ENCODE results near the gene SP4.

SP4 gene

DNA sequence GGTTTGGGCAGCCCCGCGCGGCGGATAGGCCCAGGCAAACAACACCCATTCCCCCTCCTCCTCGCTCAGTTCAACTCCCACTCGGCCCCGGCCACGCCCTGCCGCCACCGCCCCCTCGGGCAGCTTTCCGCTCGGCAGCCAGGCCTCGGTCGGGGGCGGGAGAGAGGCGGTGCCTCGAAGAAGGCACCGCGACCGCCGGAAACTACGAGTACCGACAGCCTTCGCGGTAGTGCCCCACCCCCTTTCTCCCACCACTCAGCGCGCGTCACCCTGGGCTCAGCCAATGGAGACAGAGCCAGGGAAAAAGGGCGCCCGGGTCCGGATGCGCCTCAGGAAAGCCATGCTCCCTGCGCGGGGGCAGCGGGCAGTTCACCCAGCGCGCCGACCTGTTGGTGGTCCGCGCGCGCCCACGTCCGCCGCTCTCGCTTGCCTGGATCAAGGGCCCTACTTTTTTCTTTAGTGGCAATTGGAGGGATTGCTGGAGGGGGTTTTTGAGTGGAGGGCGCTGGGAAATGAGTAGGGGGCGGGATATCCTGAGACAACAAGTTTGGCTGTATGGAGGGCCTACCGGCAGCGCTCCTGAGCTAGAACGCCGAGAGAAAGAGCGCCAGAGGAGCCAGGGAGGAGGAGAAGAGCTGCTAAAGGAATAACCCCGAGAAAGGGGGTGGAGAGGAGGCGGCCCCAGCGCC is 557 bp upstream of the SP4 start:
- H3K9me3 Mint-ChIP-seq, result no peaks in the 10 kb centered on the region
- peak overlapping the region; percentile 100 for H3K4me3 Mint-ChIP-seq
- H3K36me3 Mint-ChIP-seq, result peaks cover 48% of the 10 kb centered on the region
- peaks cover 41% of the 10 kb centered on the region for H3K4me1 Mint-ChIP-seq
- peak; percentile 94 to 99 for DNase-seq (ENCODE audit: low spot score in 2 of 2)
- ATAC-seq, result peak; percentile 85
- H3K27ac Mint-ChIP-seq, result peak overlapping the region; percentile 100

DNA sequence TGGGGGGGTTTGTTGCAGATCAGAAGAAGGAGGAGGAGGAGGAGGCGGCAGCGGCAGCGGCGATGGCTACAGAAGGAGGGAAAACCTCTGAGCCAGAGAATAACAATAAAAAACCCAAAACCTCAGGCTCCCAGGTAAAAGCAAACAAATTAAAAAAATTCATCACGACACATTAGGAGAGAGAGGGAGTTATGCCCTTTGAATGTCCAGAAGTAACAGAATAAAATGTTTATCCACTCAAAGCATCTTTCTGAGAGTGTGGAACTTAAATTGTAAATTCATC is 717 bp downstream of the SP4 start:
- ATAC-seq, result no peak

DNA sequence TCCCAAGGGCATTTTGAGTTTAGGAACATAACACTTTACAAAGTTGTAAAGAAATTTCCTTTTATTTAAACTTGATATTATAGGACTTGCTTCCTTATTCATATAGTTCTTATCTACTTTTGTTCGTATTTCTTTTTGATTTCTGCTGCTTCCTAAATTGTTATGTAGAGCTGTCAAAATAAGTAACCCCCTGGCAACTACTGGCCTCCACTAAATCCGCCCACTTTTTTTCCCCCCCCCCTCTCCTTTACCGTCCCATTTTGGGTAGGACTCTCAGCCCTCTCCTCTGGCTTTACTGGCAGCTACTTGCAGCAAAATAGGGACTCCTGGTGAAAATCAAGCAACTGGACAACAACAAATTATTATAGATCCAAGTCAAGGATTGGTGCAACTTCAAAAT is 1.1 kb downstream of the SP4 start:
- H3K4me1 Mint-ChIP-seq, result peaks cover 58% of the 10 kb centered on the region
- ATAC-seq (no peak), DNase-seq (ENCODE audit: low spot score in 2 of 2) (no peak)
- H3K36me3 Mint-ChIP-seq, result peaks cover 64% of the 10 kb centered on the region
- peak overlapping the region; percentile 100 for H3K27ac Mint-ChIP-seq
- H3K9me3 Mint-ChIP-seq, result no peaks in the 10 kb centered on the region
- peak overlapping the region; percentile 100 for H3K4me3 Mint-ChIP-seq

More for the DNA sequence above, 717 bp downstream of the SP4 start:
- peak overlapping the region; percentile 100 for H3K4me3 Mint-ChIP-seq
- DNase-seq (ENCODE audit: low spot score in 2 of 2), result no peak
- H3K36me3 Mint-ChIP-seq, result peaks cover 60% of the 10 kb centered on the region
- H3K27ac Mint-ChIP-seq, result peak overlapping the region; percentile 100
- H3K4me1 Mint-ChIP-seq, result peaks cover 54% of the 10 kb centered on the region
- H3K9me3 Mint-ChIP-seq, result no peaks in the 10 kb centered on the region

DNA sequence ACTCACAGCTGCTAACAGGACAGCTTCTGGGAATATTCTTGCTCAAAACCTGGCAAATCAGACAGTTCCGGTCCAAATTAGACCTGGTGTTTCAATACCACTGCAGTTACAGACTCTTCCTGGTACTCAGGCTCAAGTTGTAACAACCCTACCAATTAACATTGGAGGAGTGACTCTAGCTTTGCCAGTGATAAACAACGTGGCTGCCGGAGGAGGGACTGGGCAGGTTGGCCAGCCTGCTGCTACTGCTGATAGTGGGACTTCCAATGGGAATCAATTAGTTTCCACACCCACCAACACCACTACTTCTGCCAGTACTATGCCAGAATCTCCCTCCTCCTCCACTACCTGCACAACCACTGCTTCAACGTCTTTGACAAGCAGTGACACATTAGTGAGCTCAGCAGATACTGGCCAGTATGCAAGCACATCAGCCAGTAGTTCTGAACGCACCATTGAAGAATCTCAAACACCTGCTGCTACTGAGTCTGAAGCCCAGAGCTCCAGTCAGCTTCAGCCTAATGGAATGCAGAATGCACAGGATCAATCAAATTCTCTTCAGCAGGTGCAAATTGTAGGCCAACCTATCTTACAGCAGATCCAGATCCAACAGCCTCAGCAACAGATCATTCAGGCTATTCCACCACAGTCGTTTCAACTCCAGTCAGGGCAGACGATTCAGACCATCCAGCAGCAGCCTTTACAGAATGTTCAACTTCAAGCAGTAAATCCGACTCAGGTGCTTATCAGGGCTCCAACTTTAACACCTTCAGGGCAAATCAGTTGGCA is 2.1 kb downstream of the SP4 start:
- no peaks in the 10 kb centered on the region for H3K9me3 Mint-ChIP-seq
- H3K4me1 Mint-ChIP-seq, result peaks cover 67% of the 10 kb centered on the region
- peak overlapping the region; percentile 30 for H3K27ac Mint-ChIP-seq
- peaks cover 74% of the 10 kb centered on the region for H3K36me3 Mint-ChIP-seq
- ATAC-seq, result no peak
- DNase-seq (ENCODE audit: low spot score in 2 of 2), result no peak
- peak overlapping the region; percentile 100 for H3K4me3 Mint-ChIP-seq

DNA sequence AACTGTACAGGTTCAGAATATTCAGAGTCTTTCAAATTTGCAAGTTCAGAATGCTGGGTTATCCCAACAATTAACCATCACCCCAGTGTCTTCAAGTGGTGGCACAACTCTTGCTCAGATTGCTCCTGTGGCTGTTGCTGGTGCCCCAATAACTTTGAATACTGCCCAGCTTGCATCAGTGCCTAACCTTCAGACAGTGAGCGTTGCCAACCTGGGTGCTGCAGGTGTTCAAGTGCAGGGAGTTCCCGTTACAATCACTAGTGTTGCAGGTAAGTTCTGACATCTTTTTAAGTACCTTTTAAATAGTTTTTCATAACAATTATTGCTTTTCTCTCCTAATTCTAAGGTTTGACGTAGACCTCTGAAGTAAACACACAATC is 2.7 kb downstream of the SP4 start:
- ATAC-seq (no peak), DNase-seq (ENCODE audit: low spot score in 2 of 2) (no peak)
- Mint-ChIP-seq H3K4me3 (peak overlapping the region; percentile 100), H3K27ac (peak overlapping the region; percentile 30), H3K36me3 (peaks cover 77% of the 10 kb centered on the region), H3K4me1 (peaks cover 68% of the 10 kb centered on the region), H3K9me3 (no peaks in the 10 kb centered on the region)

DNA sequence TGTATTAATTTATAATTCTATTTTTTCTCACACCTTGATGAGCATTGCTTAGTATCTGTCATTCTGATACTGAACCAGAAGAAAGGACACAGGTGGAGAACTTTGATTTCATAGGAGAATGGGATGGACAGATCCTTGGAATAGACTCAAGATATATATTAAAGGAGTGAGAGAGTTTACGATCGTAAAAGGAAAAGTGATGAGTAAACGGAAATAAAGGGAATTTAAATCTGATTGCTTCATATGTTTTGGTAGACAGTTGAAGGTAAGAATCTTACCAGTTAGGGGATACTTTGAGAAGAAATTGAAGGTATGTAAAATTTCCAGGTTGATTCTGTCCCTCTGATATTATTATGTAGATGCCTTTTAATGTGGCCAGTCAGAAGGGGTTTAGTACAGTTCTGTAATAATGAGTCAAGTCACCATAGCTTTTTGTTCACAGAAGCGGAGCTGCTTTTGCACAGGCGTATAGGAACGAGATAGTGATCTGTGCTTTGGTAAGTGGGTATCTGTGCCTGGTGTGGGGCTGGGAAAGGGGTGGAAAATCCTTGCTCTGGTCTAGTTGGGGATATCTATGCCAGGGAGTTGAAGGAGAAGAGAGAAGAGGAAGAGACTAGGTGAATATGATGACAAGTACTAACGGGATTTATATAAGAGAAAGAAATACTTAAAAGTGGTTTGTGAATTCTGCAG is 15.4 kb downstream of the SP4 start:
- H3K4me1 Mint-ChIP-seq, result peaks cover 46% of the 10 kb centered on the region
- H3K27ac Mint-ChIP-seq, result peak overlapping the region; percentile 20
- peaks cover 49% of the 10 kb centered on the region for H3K36me3 Mint-ChIP-seq

DNA sequence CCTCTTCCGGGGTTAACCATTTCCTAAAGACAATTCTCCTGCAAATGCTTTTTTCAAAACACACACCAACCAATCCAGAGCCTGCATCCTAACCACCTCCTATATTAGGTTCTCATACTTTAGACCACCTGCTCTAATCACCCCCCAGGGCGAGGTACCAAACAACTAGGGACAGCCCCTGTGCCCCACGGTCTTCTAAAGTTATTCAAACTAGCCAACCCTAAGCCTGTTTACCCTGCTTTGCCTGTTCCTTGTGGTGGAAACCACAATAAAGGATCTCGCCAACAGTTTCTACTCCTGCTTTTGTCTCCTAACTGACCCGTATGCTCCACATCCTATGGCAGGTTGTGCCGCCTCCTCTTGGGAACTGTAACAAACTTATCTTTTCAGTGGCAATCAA is 21.1 kb downstream of the SP4 start:
- no peak for ATAC-seq
- Mint-ChIP-seq H3K9me3 (peaks cover 4% of the 10 kb centered on the region), H3K27ac (peak overlapping the region; percentile 38), H3K36me3 (peaks cover 31% of the 10 kb centered on the region), H3K4me1 (peaks cover 38% of the 10 kb centered on the region), H3K4me3 (no peak overlapping the region)
- no peak for DNase-seq (ENCODE audit: low spot score in 2 of 2)

More for the DNA sequence above, 15.4 kb downstream of the SP4 start:
- ATAC-seq (no peak), DNase-seq (ENCODE audit: low spot score in 2 of 2) (no peak)
- Mint-ChIP-seq H3K4me3 (no peak overlapping the region), H3K9me3 (no peaks in the 10 kb centered on the region)

DNA sequence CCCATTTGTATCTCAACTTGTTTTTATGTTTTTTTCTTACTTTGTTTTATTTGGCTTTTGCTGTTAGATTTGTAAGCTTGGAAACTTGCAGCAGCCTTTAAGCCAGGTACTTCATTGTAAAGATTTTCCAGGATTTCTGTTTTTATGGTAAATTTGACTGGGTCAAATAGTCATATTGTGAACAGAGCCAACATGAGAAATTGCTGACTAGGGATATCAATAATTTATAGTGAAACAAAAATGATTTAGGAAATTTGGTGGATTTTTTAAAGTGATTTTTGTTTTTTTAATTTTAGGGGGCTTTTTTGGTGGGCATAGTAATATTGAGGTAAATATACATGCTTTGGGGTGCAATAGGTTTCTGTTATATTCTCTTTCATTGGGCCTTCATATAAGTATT is 22.2 kb downstream of the SP4 start:
- DNase-seq (ENCODE audit: low spot score in 2 of 2) (no peak), ATAC-seq (no peak)
- Mint-ChIP-seq H3K4me1 (peaks cover 30% of the 10 kb centered on the region), H3K4me3 (no peak overlapping the region), H3K9me3 (peaks cover 8% of the 10 kb centered on the region), H3K36me3 (peaks cover 30% of the 10 kb centered on the region), H3K27ac (no peak overlapping the region)

DNA sequence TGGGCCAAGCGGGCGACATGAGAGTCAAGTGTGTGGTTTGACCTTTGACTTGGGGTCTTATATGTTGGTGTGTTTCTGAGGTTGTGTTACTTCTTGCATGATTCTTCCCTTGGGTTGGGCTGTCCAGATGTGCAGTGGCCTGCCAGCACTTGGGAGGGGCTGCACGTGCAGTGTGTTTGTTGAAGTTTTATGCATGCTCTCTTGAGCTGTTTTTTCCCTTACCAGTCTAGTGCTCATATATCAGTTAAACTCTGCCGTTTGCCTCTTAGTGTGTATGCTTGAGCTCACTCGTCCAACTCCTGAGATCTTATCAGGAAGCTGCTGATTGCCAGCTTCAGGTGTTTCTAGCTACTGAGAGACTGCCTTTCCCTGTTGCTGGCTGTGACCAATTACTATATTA is 23.1 kb downstream of the SP4 start:
- Mint-ChIP-seq H3K4me1 (peaks cover 34% of the 10 kb centered on the region), H3K36me3 (peaks cover 26% of the 10 kb centered on the region), H3K4me3 (no peak overlapping the region), H3K9me3 (peaks cover 8% of the 10 kb centered on the region), H3K27ac (no peak overlapping the region)
- ATAC-seq (no peak), DNase-seq (ENCODE audit: low spot score in 2 of 2) (no peak)

DNA sequence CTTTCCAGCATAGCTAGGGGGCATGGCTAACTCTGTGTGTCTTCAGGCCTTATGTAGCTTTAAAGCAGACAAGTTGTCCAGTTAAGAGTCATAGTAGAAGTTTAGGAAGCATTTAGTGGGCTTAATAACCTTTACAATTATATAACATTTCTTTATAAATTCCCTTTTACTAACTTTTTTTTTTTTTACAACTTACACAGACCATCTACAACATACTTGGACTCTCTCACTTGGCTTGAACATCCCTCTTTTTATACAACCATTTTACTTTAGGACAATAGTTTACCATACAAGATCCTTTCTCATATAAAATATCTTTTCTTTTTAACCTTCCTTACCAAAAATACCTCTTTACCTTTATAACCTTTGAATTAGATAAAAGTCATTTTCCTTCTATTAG is 26.3 kb downstream of the SP4 start:
- Mint-ChIP-seq H3K4me1 (peaks cover 31% of the 10 kb centered on the region), H3K9me3 (peaks cover 8% of the 10 kb centered on the region), H3K36me3 (peaks cover 38% of the 10 kb centered on the region), H3K4me3 (no peak overlapping the region), H3K27ac (no peak overlapping the region)
- DNase-seq (ENCODE audit: low spot score in 2 of 2) (no peak), ATAC-seq (no peak)

DNA sequence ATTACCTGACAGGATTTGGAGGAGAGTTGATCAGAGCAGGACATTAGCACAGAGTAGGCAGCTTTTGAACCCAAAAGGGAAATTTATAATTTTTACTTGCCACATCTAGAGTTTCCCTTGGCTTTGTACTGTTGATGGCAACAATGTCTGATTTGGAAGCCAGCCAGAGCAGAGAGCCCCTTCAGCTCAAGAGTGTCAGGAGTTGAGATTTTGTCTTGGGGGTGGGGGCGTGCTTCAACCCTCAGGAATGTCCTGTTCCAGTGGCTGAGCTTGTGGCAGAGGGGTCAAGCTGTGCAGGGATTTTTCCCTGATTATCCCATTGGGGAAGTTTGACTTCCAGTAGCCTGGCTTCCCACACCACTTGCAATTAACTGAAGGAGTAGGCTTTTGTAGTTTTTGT is 27.0 kb downstream of the SP4 start:
- Mint-ChIP-seq H3K36me3 (peaks cover 41% of the 10 kb centered on the region), H3K27ac (no peak overlapping the region), H3K4me3 (no peak overlapping the region), H3K9me3 (peaks cover 11% of the 10 kb centered on the region), H3K4me1 (peaks cover 31% of the 10 kb centered on the region)
- no peak for DNase-seq (ENCODE audit: low spot score in 2 of 2)
- ATAC-seq, result no peak

DNA sequence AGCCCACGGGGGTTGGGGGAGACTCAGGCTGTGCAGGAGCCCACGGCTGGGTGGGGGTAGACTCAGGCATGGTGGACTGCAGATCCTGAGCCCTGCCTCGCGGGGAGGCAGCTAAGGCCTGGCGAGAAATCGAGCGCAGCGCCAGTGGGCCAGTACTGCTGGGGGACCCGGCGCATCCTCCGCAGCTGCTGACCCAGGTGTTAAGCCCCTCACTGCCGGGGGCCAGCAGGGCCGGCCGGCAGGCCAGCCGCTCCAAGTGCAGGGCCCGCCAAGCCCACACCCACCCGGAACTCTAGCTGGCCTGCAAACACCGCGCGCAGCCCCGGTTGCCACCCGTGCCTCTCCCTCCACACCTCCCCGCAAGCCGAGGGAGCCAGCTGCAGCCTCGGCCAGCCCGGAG is 33.4 kb downstream of the SP4 start:
- DNase-seq (ENCODE audit: low spot score in 2 of 2), result no peak
- ATAC-seq, result no peak
- peaks cover 35% of the 10 kb centered on the region for H3K36me3 Mint-ChIP-seq
- H3K4me1 Mint-ChIP-seq, result peaks cover 38% of the 10 kb centered on the region
- peak overlapping the region; percentile 21 for H3K27ac Mint-ChIP-seq
- H3K4me3 Mint-ChIP-seq, result no peak overlapping the region
- peaks cover 3% of the 10 kb centered on the region for H3K9me3 Mint-ChIP-seq

DNA sequence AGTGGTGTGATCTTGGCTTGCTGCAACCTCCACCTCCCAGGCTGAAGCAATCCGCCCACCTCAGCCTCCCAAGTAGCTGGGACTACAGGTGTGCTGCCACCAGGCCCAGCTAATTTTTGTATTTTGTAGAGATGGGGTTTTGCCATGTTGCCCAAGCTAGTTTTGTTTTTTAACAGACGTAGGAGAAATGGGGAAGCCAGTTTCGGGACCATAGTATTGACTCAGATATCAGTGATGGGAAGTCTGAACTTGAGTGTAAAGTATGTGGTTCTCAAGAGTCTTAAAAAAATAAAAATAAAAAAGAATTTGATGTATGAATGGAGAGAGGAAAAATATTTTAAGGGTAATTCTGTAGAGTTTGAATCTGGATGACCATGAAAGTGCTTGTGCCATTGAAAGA is 34.2 kb downstream of the SP4 start:
- H3K36me3 Mint-ChIP-seq, result peaks cover 32% of the 10 kb centered on the region
- ATAC-seq (no peak), DNase-seq (ENCODE audit: low spot score in 2 of 2) (no peak)
- peaks cover 3% of the 10 kb centered on the region for H3K9me3 Mint-ChIP-seq
- H3K4me3 Mint-ChIP-seq, result no peak overlapping the region
- peak overlapping the region; percentile 58 for H3K27ac Mint-ChIP-seq
- H3K4me1 Mint-ChIP-seq, result peaks cover 33% of the 10 kb centered on the region

DNA sequence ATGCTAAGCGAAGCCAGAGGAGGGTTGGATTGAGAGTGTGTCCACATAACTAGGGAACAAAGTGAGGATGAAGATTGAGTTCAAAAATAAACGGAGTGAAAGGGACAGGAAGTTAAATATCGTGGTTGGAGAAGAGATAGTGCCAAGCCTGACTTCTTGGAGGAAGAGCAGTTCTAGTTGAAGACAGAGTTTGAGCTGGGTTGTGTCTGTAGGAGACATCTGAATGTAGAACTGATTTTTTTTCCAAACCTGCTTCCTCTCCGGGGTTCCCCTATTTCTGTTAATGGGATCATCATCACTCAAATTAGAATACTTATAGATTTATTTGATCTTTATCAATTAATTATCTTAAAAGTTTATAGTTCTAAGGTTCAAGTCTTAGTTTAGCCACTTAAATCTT is 35.6 kb downstream of the SP4 start:
- Mint-ChIP-seq H3K36me3 (peaks cover 26% of the 10 kb centered on the region), H3K27ac (no peak overlapping the region), H3K9me3 (peaks cover 3% of the 10 kb centered on the region), H3K4me3 (no peak overlapping the region), H3K4me1 (peaks cover 33% of the 10 kb centered on the region)
- no peak for ATAC-seq
- no peak for DNase-seq (ENCODE audit: low spot score in 2 of 2)

DNA sequence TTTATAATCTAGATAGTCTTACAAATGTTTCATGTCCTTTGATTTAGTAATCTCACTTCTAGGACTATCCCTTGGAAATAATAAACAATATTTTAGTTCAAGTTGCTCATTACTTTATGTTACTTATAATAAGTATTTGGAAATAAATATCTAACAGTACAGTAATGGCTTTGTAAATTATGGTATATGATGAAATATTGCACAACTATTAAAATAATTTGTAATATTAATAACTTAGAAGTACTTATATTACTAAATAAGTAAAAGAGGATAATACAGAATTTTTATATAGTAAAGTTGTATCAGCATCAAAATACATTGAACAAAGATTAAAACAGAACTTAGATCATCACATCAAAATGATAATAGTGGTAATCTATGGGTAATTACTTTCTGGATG is 41.1 kb downstream of the SP4 start:
- peaks cover 13% of the 10 kb centered on the region for H3K36me3 Mint-ChIP-seq
- H3K4me1 Mint-ChIP-seq, result peaks cover 37% of the 10 kb centered on the region
- no peaks in the 10 kb centered on the region for H3K9me3 Mint-ChIP-seq
- no peak overlapping the region for H3K27ac Mint-ChIP-seq
- H3K4me3 Mint-ChIP-seq, result no peak overlapping the region
- ATAC-seq, result no peak
- no peak for DNase-seq (ENCODE audit: low spot score in 2 of 2)

DNA sequence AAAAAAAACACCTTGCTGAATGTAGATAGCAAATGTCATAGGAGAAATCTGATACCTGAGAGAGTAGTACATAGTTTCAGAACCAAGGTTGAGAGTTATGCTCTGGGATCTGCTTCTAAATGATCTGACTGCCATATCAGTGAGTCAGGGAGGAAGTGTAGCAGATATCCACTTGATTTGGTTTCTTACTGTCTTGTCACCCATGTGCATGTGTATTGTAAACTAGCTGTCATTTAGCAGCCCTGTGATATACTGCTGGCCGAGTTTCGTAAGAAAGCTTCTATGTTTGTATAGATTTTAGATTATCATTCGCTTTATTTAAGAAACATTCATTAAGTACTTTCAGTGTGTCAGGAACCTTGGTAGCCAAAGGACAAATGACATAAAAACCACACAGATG is 42.0 kb downstream of the SP4 start:
- DNase-seq (ENCODE audit: low spot score in 2 of 2) (no peak), ATAC-seq (no peak)
- Mint-ChIP-seq H3K4me1 (peaks cover 37% of the 10 kb centered on the region), H3K9me3 (no peaks in the 10 kb centered on the region), H3K36me3 (peaks cover 5% of the 10 kb centered on the region), H3K4me3 (no peak overlapping the region), H3K27ac (no peak overlapping the region)

Measured in stimulated activated effector memory CD8-positive, alpha-beta T cell treated with anti-CD3 and anti-CD28 coated beads, Interleukin-12 subunit alpha, Interleukin-12 subunit beta, amount 100 ng/mL, for 72 hours (primary cell).